ENCODE measurements around the gene AJUBA. TPM values are rescaled to one million over a fixed set of nuclear protein-coding genes. Genes with fewer than 3 reads are reported as not detected.

The AJUBA gene
- total RNA-seq, 1 donor from 2014 or later, result 37.8 TPM

- Histone ChIP-seq H3K36me3 (no peaks in the 10 kb centered on the region), H3K9me3 (no peaks in the 10 kb centered on the region), H3K4me3 (no peak overlapping the region), H3K27me3 (no peaks in the 10 kb centered on the region), H3K4me1 (peaks cover 9% of the 10 kb centered on the region), H3K27ac (no peak overlapping the region)
- TF ChIP-seq CTCF (IDR thresholded peaks at IDR 0.05), result no peak
- no peak for DNase-seq
- intact Hi-C loops (cut with DNase I), result no loop called here
- no peak for ATAC-seq
Measured at GRCh38 chr14:23002592-23002991, 20.2 kb upstream of the AJUBA start.

- intact Hi-C loops (cut with DNase I), result no loop called here
- ATAC-seq, result no peak
- H3K4me1 ChIP-seq, result peaks cover 3% of the 10 kb centered on the region
- DNase-seq, result no peak
- no peak for TF ChIP-seq CTCF (IDR thresholded peaks at IDR 0.05)
- H3K27me3 ChIP-seq, result no peaks in the 10 kb centered on the region
- no peak overlapping the region for H3K4me3 ChIP-seq
- no peaks in the 10 kb centered on the region for H3K9me3 ChIP-seq
- H3K27ac ChIP-seq, result no peak overlapping the region
- H3K36me3 ChIP-seq, result no peaks in the 10 kb centered on the region
Measured at GRCh38 chr14:23000860-23001259, 18.5 kb upstream of the AJUBA start.

- intact Hi-C loops (cut with DNase I), result no loop called here
- ATAC-seq (no peak), DNase-seq (no peak)
- Histone ChIP-seq H3K4me3 (no peak overlapping the region), H3K4me1 (peaks cover 3% of the 10 kb centered on the region), H3K27me3 (no peaks in the 10 kb centered on the region), H3K36me3 (no peaks in the 10 kb centered on the region), H3K27ac (no peak overlapping the region), H3K9me3 (no peaks in the 10 kb centered on the region)
- no peak for TF ChIP-seq CTCF (IDR thresholded peaks at IDR 0.05)
Measured at GRCh38 chr14:22998329-22999012, 16.1 kb upstream of the AJUBA start.

GRCh38 chr14:22997676-22998323, 15.4 kb upstream of the AJUBA start:
- Histone ChIP-seq H3K4me1 (peaks cover 3% of the 10 kb centered on the region), H3K4me3 (no peak overlapping the region), H3K9me3 (no peaks in the 10 kb centered on the region), H3K36me3 (no peaks in the 10 kb centered on the region), H3K27me3 (no peaks in the 10 kb centered on the region), H3K27ac (no peak overlapping the region)
- no peak for TF ChIP-seq CTCF (IDR thresholded peaks at IDR 0.05)
- no peak for DNase-seq
- no peak for ATAC-seq
- intact Hi-C loops (cut with DNase I), result no loop called here

- ATAC-seq (no peak), DNase-seq (no peak)
- Histone ChIP-seq H3K4me3 (no peak overlapping the region), H3K9me3 (no peaks in the 10 kb centered on the region), H3K4me1 (peaks cover 3% of the 10 kb centered on the region), H3K27me3 (no peaks in the 10 kb centered on the region), H3K27ac (no peak overlapping the region), H3K36me3 (no peaks in the 10 kb centered on the region)
- intact Hi-C loops (cut with DNase I), result no loop called here
- no peak for TF ChIP-seq CTCF (IDR thresholded peaks at IDR 0.05)
Measured at GRCh38 chr14:22996768-22997654, 14.7 kb upstream of the AJUBA start.
